Osteocyte (in vitro differentiated cells): ENCODE measurements around the gene TECPR1. TPM values are rescaled to one million over a fixed set of nuclear protein-coding genes. Genes with fewer than 3 reads are reported as not detected.

Source experiments
- DNase-seq: peaks from one replicate; pipeline ENCODE4 v3.0.0; 2021; ENCODE audit warnings: mixed read lengths; ENCODE audit not compliant: unreplicated experiment; ENCODE audit errors: extremely low spot score
- H3K27ac Mint-ChIP-seq: one replicate; pipeline ENCODE4 v1.8.0; 2021; ENCODE audit warnings: mild to moderate bottlenecking, mixed read lengths; ENCODE audit not compliant: unreplicated experiment
- H3K27me3 Mint-ChIP-seq: one replicate; pipeline ENCODE4 v1.8.0; 2021; ENCODE audit warnings: mixed read lengths; ENCODE audit not compliant: unreplicated experiment
- H3K36me3 Mint-ChIP-seq: one replicate; pipeline ENCODE4 v1.8.0; 2021; ENCODE audit warnings: mixed read lengths; ENCODE audit not compliant: unreplicated experiment
- H3K4me1 Mint-ChIP-seq: one replicate; pipeline ENCODE4 v1.8.0; 2021; ENCODE audit warnings: mixed read lengths; ENCODE audit not compliant: unreplicated experiment
- H3K4me3 Mint-ChIP-seq: one replicate; pipeline ENCODE4 v1.8.0; 2021; ENCODE audit warnings: mild to moderate bottlenecking, moderate library complexity, mixed read lengths; ENCODE audit not compliant: unreplicated experiment
- H3K9me3 Mint-ChIP-seq: one replicate; pipeline ENCODE4 v1.8.0; 2021; ENCODE audit warnings: mixed read lengths; ENCODE audit not compliant: unreplicated experiment
- CTCF ChIP-seq: fragments of 200-600 bp; sonication (generic); IDR thresholded peaks from 2 replicates; pipeline ENCODE4 v1.5.0; 2021; ENCODE audit warnings: antibody characterized with exemption, mild to moderate bottlenecking, moderate library complexity
- total RNA-seq: library from RNA; stranded (reverse); gene quantifications from 2 replicates; pipeline ENCODE4 v1.2.1, GENCODE V29; 2021

Gene TECPR1
- total RNA-seq, 1 donor from 2014 or later = 33.6 TPM

DNA sequence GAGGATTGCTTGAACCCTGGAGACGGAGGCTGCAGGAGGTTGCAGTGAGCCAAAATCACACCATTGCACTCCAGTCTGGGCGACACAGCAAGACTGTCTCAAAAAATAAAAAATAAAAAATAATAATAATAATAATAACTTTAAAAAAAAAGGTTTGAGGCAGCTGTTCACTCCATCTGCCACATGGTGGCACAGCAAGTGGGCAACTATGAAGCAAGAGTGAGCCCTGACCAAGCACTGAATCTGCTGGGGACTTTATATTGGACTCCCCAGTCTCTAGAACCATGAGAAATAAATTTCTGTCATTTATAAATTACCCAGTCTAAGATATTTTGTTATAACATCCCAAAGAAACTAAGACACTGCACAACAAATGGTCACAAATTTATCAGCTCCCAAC lies 14.8 kb upstream of the TECPR1 start:
- Mint-ChIP-seq H3K27me3 (no peaks in the 10 kb centered on the region), H3K27ac (no peak overlapping the region), H3K36me3 (peaks cover 1% of the 10 kb centered on the region), H3K4me1 (peaks cover 9% of the 10 kb centered on the region), H3K9me3 (no peaks in the 10 kb centered on the region), H3K4me3 (no peak overlapping the region)
- no peak for DNase-seq
- TF ChIP-seq CTCF = peak; percentile 52

DNA sequence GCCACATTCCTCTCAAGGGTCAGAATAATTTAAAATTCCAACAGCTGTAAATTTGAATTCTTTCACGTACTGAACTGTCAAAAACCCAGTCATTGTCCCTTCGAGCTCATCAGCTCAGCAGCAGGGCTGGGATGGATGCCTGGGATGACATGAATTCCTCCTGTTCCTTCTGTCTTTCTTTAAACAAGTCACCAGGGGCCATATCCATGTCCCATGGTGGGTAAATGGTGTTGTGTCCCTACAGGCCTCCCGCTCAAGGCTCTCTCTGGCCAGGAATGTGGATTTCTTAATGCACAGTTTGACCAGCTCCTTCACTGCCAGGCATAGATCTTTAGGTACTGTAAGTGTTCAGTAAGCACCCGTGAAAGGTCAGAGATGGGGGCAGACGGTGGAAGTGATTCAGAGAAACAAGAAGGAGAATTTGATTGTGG lies 13.8 kb upstream of the TECPR1 start:
- Mint-ChIP-seq H3K36me3 (peaks cover 2% of the 10 kb centered on the region), H3K9me3 (no peaks in the 10 kb centered on the region), H3K27ac (peak overlapping the region; percentile 86), H3K4me3 (no peak overlapping the region), H3K4me1 (peaks cover 9% of the 10 kb centered on the region), H3K27me3 (no peaks in the 10 kb centered on the region)
- no peak for DNase-seq
- TF ChIP-seq CTCF = no peak

GRCh38 chr7:98257701-98258100 lies 5.7 kb upstream of the TECPR1 start:
- Mint-ChIP-seq H3K27me3 (no peaks in the 10 kb centered on the region), H3K4me3 (no peak overlapping the region), H3K36me3 (peaks cover 5% of the 10 kb centered on the region), H3K4me1 (peaks cover 8% of the 10 kb centered on the region), H3K9me3 (no peaks in the 10 kb centered on the region), H3K27ac (no peak overlapping the region)
- no peak for DNase-seq
- TF ChIP-seq CTCF = no peak

GRCh38 chr7:98256431-98256830 lies 4.4 kb upstream of the TECPR1 start:
- no peak for TF ChIP-seq CTCF
- H3K27ac Mint-ChIP-seq = no peak overlapping the region
- DNase-seq = no peak
- H3K9me3 Mint-ChIP-seq = no peaks in the 10 kb centered on the region
- H3K4me3 Mint-ChIP-seq = no peak overlapping the region
- H3K4me1 Mint-ChIP-seq = peaks cover 14% of the 10 kb centered on the region
- H3K36me3 Mint-ChIP-seq = peaks cover 3% of the 10 kb centered on the region
- H3K27me3 Mint-ChIP-seq = no peaks in the 10 kb centered on the region

- TF ChIP-seq CTCF = no peak
- Mint-ChIP-seq H3K4me1 (peaks cover 24% of the 10 kb centered on the region), H3K27ac (no peak overlapping the region), H3K9me3 (no peaks in the 10 kb centered on the region), H3K27me3 (no peaks in the 10 kb centered on the region), H3K36me3 (peaks cover 3% of the 10 kb centered on the region), H3K4me3 (no peak overlapping the region)
- no peak for DNase-seq
These were observed 3.0 kb upstream of the TECPR1 start for GRCh38 chr7:98254951-98255610.
